HEK293T (cell line): ENCODE measurements around the gene ERVFRD-1.

Experiments
- CTCF ChIA-PET: fragments of 350-600 bp; formaldehyde crosslinking; extraction: SDS; loops from one replicate; lab custom pipeline; 2021; ENCODE audit warnings: antibody characterized with exemption, inconsistent platforms; lab: Yijun Ruan, JAX
- POLR2A ChIA-PET: fragments of 350-600 bp; formaldehyde crosslinking; extraction: SDS; loops from one replicate; lab custom pipeline; 2020; ENCODE audit warnings: antibody characterized with exemption, inconsistent platforms; lab: Yijun Ruan, JAX
- DNase-seq: peaks from one replicate; pipeline ENCODE4 v3.0.0; 2012; ENCODE audit warnings: mixed read lengths; ENCODE audit errors: extremely low spot score
- ARNT ChIP-seq: fragments of 450-650 bp; IDR thresholded peaks from 2 replicates; pipeline ENCODE4 v1.6.1; 2017; ENCODE audit warnings: mild to moderate bottlenecking
- BHLHE40 ChIP-seq: fragments of 450-650 bp; IDR thresholded peaks from 2 replicates; pipeline ENCODE4 v1.6.1; 2016; ENCODE audit warnings: mild to moderate bottlenecking, moderate library complexity, borderline replicate concordance
- CTBP1 ChIP-seq: fragments of 450-650 bp; IDR thresholded peaks from 2 replicates; pipeline ENCODE4 v1.6.1; 2016; ENCODE audit warnings: borderline replicate concordance
- ELF4 ChIP-seq: fragments of 450-650 bp; IDR thresholded peaks from 2 replicates; pipeline ENCODE4 v1.6.1; 2017; ENCODE audit warnings: antibody characterized with exemption
- FOXA1 ChIP-seq: fragments of 450-650 bp; IDR thresholded peaks from 2 replicates; pipeline ENCODE4 v1.6.1; 2016; ENCODE audit warnings: mild to moderate bottlenecking
- FOXK2 ChIP-seq: fragments of 450-650 bp; IDR thresholded peaks from 2 replicates; pipeline ENCODE4 v1.6.1; 2016; ENCODE audit warnings: mild to moderate bottlenecking
- FOXM1 ChIP-seq: fragments of 450-650 bp; IDR thresholded peaks from 2 replicates; pipeline ENCODE4 v1.6.1; 2017; ENCODE audit warnings: mild to moderate bottlenecking, borderline replicate concordance
- HDGF ChIP-seq: fragments of 450-650 bp; IDR thresholded peaks from 2 replicates; pipeline ENCODE4 v1.6.1; 2017; ENCODE audit warnings: antibody characterized with exemption, borderline replicate concordance
- L3MBTL2 ChIP-seq: fragments of 450-650 bp; conservative IDR thresholded peaks from 2 replicates; pipeline ENCODE4 v1.6.1; 2016; ENCODE audit warnings: mild to moderate bottlenecking
- LEF1 ChIP-seq: fragments of 450-650 bp; IDR thresholded peaks from 2 replicates; pipeline ENCODE4 v1.6.1; 2017; ENCODE audit warnings: mild to moderate bottlenecking, borderline replicate concordance
- NFRKB ChIP-seq: fragments of 450-650 bp; IDR thresholded peaks from 2 replicates; pipeline ENCODE4 v1.6.1; 2016; ENCODE audit warnings: mild to moderate bottlenecking, moderate library complexity
- PKNOX1 ChIP-seq: fragments of 450-650 bp; IDR thresholded peaks from 2 replicates; pipeline ENCODE4 v1.6.1; 2016
- SP1 ChIP-seq: fragments of 450-650 bp; IDR thresholded peaks from 2 replicates; pipeline ENCODE4 v1.6.1; 2017
- SUZ12 ChIP-seq: fragments of 450-650 bp; IDR thresholded peaks from 2 replicates; pipeline ENCODE4 v1.6.1; 2016; ENCODE audit warnings: mild to moderate bottlenecking
- TARDBP ChIP-seq: fragments of 450-650 bp; IDR thresholded peaks from 2 replicates; pipeline ENCODE4 v1.6.1; 2016
- ZNF384 ChIP-seq: fragments of 450-650 bp; IDR thresholded peaks from 2 replicates; pipeline ENCODE4 v1.6.1; 2016

ERVFRD-1 gene

GRCh38 chr6:11110921-11111768 lies at the start of gene ERVFRD-1:
TSS of gene ERVFRD-1 (minus strand) at chr6:11111725. CDS start at chr6:11105310, 6,415 bp downstream.
- ChIA-PET POLR2A (no interaction called here), CTCF (no interaction called here)
- no peak for DNase-seq
- TF ChIP-seq ZNF384: no peak
- no peak for TF ChIP-seq HDGF
- TF ChIP-seq FOXA1: no peak
- no peak for TF ChIP-seq SUZ12
- TF ChIP-seq CTBP1: no peak
- TF ChIP-seq TARDBP: no peak
- TF ChIP-seq BHLHE40: no peak

- POLR2A ChIA-PET: no interaction called here
- TF ChIP-seq FOXM1: no peak
- no peak for TF ChIP-seq CTBP1
- no peak for TF ChIP-seq SUZ12
- TF ChIP-seq FOXK2: no peak
- TF ChIP-seq ZNF384: no peak
- no peak for TF ChIP-seq HDGF
- no peak for TF ChIP-seq BHLHE40
- no peak for TF ChIP-seq ELF4
- no peak for TF ChIP-seq PKNOX1
- TF ChIP-seq LEF1: no peak
- no peak for TF ChIP-seq SP1
- TF ChIP-seq NFRKB: no peak
- TF ChIP-seq FOXA1: no peak
- no peak for TF ChIP-seq L3MBTL2
- TF ChIP-seq ARNT: no peak
- no peak for TF ChIP-seq TARDBP
- DNase-seq: no peak
- CTCF ChIA-PET: no interaction called here
Measured at GRCh38 chr6:11160199-11160598, 48.7 kb upstream of the ERVFRD-1 start.

GRCh38 chr6:11155589-11155988 lies 44.1 kb upstream of the ERVFRD-1 start:
- no peak for DNase-seq
- CTCF ChIA-PET: interaction anchor here (0.9 kb wide), 1 partner anchor 341 kb away, joined by 3 read pairs; no protein-coding TSS in a partner anchor
- TF ChIP-seq BHLHE40: no peak
- no peak for TF ChIP-seq FOXA1
- TF ChIP-seq PKNOX1: no peak
- no peak for TF ChIP-seq FOXK2
- no peak for TF ChIP-seq SUZ12
- TF ChIP-seq ZNF384: no peak
- no peak for TF ChIP-seq TARDBP
- no peak for TF ChIP-seq LEF1
- TF ChIP-seq CTBP1: no peak
- TF ChIP-seq ELF4: no peak
- POLR2A ChIA-PET: no interaction called here

- CTCF ChIA-PET: no interaction called here
- TF ChIP-seq HDGF (no peak), ARNT (no peak), SP1 (no peak), SUZ12 (no peak), PKNOX1 (no peak)
- POLR2A ChIA-PET: no interaction called here
- DNase-seq: no peak
Measured at GRCh38 chr6:11153447-11153846, 41.9 kb upstream of the ERVFRD-1 start.

- POLR2A ChIA-PET: no interaction called here
- no peak for DNase-seq
- no peak for TF ChIP-seq FOXM1
- no peak for TF ChIP-seq L3MBTL2
- TF ChIP-seq CTBP1: no peak
- no peak for TF ChIP-seq HDGF
- CTCF ChIA-PET: no interaction called here
Measured at GRCh38 chr6:11152581-11152980, 41.1 kb upstream of the ERVFRD-1 start.

- ChIA-PET CTCF (interaction anchor here (0.6 kb wide), 1 partner anchor 394 kb away, joined by 3 read pairs; no protein-coding TSS in a partner anchor), POLR2A (no interaction called here)
- DNase-seq: no peak
- TF ChIP-seq SUZ12: no peak
- TF ChIP-seq FOXA1: no peak
- TF ChIP-seq HDGF: no peak
- no peak for TF ChIP-seq ARNT
- TF ChIP-seq ZNF384: no peak
- TF ChIP-seq FOXK2: no peak
- TF ChIP-seq SP1: no peak
- TF ChIP-seq ELF4: no peak
- no peak for TF ChIP-seq TARDBP
- TF ChIP-seq FOXM1: no peak
- TF ChIP-seq CTBP1: no peak
- TF ChIP-seq BHLHE40: no peak
- TF ChIP-seq L3MBTL2: no peak
- TF ChIP-seq LEF1: no peak
Measured at GRCh38 chr6:11151488-11151887, 40.0 kb upstream of the ERVFRD-1 start.
